Upper lobe of right lung (tissue), 1 donor: ENCODE measurements around the gene ATG7. TPM values are rescaled to one million over a fixed set of nuclear protein-coding genes. Genes with fewer than 3 reads are reported as not detected.
"Not testable (repeated sequence)": the region's sequence is repeated elsewhere in the genome, so short reads cannot be mapped to it uniquely, and the experiment has no call there.

Source experiments
- ATAC-seq: fragments of 200-7000 bp; cut with Tn5 transposase; one replicate; pipeline ENCODE4 v1.9.1; 2020; ENCODE audit warnings: mild to moderate bottlenecking, moderate library complexity
- DNase-seq: peaks from one replicate; pipeline ENCODE4 v3.0.0-alpha.2; 2020
- H3K27ac ChIP-seq: fragments of 200-600 bp; one replicate; pipeline ENCODE4 v1.8.0; 2022
- H3K27me3 ChIP-seq: fragments of 200-600 bp; one replicate; pipeline ENCODE4 v1.8.0; 2022; ENCODE audit warnings: mild to moderate bottlenecking
- H3K36me3 ChIP-seq: fragments of 200-600 bp; one replicate; pipeline ENCODE4 v1.8.0; 2022
- H3K4me1 ChIP-seq: fragments of 200-600 bp; one replicate; pipeline ENCODE4 v1.8.0; 2022
- H3K4me3 ChIP-seq: fragments of 200-600 bp; one replicate; pipeline ENCODE4 v1.8.0; 2022; ENCODE audit warnings: mild to moderate bottlenecking
- H3K9me3 ChIP-seq: fragments of 200-600 bp; one replicate; pipeline ENCODE4 v1.8.0; 2022
- intact Hi-C: fragments of 100-400 bp; cut with DNase I; formaldehyde crosslinking; loops from one replicate; pipeline ENCODE4 v1.11.0; 2022
- total RNA-seq: library from RNA; stranded (reverse); fragmentation: NEBNext Ultra II Directional; extraction: Animal tissue kit (Norgen Biotek cat#: 25700); gene quantifications from one replicate; pipeline ENCODE4 v1.2.1, GENCODE V29; 2021
- TF ChIP-seq, protein P1 (sequence below): fragments of 200-600 bp; IDR thresholded peaks from one replicate; pipeline ENCODE4 v1.8.0; 2022; ENCODE audit warnings: antibody characterized with exemption
- donor health status: DM: no; HTN: yes; CAD: no; lungs with severe emphysema.

The ATG7 gene
- total RNA-seq, 1 donor from 2014 or later: 49.9 TPM

DNA sequence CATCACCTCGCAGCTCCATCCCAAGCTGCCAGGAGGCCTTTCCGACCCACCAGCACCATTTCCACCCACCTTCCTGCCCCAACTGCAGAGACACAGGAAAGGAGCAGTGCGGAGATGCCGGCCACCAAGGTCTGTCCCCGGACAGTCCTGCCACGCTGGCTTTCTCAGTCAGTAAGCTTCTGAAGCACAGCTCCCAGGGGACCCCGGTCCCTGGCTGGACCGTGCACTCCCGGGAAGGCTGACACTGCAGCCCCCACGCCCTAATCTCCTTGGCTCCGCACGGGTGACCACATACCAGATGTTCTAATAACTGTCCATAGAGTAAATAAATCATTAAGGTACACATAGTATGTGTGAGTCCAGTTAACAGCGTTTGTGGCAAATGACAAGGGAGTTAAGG, 298.1 kb downstream of the ATG7 start:
- no peaks in the 10 kb centered on the region for H3K27me3 ChIP-seq
- intact Hi-C loops: loop anchor here (10.0 kb wide), 1 partner anchor 65 kb away; no protein-coding TSS in a partner anchor
- H3K4me3 ChIP-seq: no peak overlapping the region
- TF ChIP-seq, protein P1, sequence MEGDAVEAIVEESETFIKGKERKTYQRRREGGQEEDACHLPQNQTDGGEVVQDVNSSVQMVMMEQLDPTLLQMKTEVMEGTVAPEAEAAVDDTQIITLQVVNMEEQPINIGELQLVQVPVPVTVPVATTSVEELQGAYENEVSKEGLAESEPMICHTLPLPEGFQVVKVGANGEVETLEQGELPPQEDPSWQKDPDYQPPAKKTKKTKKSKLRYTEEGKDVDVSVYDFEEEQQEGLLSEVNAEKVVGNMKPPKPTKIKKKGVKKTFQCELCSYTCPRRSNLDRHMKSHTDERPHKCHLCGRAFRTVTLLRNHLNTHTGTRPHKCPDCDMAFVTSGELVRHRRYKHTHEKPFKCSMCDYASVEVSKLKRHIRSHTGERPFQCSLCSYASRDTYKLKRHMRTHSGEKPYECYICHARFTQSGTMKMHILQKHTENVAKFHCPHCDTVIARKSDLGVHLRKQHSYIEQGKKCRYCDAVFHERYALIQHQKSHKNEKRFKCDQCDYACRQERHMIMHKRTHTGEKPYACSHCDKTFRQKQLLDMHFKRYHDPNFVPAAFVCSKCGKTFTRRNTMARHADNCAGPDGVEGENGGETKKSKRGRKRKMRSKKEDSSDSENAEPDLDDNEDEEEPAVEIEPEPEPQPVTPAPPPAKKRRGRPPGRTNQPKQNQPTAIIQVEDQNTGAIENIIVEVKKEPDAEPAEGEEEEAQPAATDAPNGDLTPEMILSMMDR: no peak
- H3K4me1 ChIP-seq: peaks cover 18% of the 10 kb centered on the region
- H3K36me3 ChIP-seq: peaks cover 24% of the 10 kb centered on the region
- DNase-seq (no peak), ATAC-seq (no peak)
- H3K27ac ChIP-seq: peak overlapping the region; percentile 78
- H3K9me3 ChIP-seq: no peaks in the 10 kb centered on the region

GRCh38 chr3:11570789-11571495, 298.7 kb downstream of the ATG7 start:
- Histone ChIP-seq H3K4me3 (no peak overlapping the region), H3K27me3 (no peaks in the 10 kb centered on the region), H3K4me1 (peaks cover 18% of the 10 kb centered on the region), H3K27ac (peak overlapping the region; percentile 66), H3K36me3 (peaks cover 19% of the 10 kb centered on the region), H3K9me3 (no peaks in the 10 kb centered on the region)
- TF ChIP-seq, protein P1: no peak
- intact Hi-C loops: loop anchor here (10.0 kb wide), 1 partner anchor 64 kb away; no protein-coding TSS in a partner anchor
- ATAC-seq: peak; percentile 63
- no peak for DNase-seq

- not testable (repeated sequence) for H3K27ac ChIP-seq, H3K36me3 ChIP-seq, DNase-seq, H3K4me3 ChIP-seq, H3K27me3 ChIP-seq, H3K9me3 ChIP-seq, ATAC-seq
- intact Hi-C loops: loop anchor here (10.0 kb wide), 1 partner anchor 62 kb away; no protein-coding TSS in a partner anchor
- H3K4me1 ChIP-seq: peaks cover 16% of the 10 kb centered on the region
These were observed 300.5 kb downstream of the ATG7 start for GRCh38 chr3:11572660-11573059.

DNA sequence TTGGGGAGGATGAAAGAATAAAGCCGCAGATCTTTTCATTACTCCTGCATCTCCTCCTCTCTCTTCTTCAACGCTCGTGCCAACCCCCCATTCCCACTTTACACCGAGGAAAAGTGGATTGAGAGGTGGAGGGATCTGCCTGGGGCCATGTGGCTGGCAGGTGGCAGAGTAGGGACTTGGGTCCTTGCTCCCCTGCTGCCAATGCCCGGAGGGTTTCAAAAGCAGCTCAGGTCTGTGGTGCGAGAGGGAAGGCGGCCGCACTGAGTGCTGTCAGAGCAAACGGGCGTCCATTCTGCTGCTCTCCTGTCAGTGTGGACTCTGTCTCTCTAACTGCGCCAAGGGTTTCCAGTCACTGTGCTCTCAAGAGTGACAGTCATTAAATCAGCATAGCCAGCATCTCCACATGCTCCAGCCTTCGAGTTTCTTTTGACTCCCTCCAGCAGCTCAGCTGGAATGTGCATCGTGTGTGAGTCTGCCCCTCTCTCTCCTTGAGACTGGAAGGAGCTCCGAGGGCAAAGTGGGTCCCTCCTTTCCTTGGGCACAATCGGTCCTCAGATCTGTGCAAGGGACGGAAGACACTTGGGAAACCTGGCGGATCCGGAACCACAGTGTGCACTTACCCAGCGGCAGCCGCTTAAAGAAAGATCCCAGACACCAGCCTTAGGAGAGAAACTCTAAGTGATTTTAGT, 302.9 kb downstream of the ATG7 start:
- Histone ChIP-seq H3K27me3 (no peaks in the 10 kb centered on the region), H3K4me1 (peaks cover 5% of the 10 kb centered on the region), H3K27ac (no peak overlapping the region), H3K36me3 (no peaks in the 10 kb centered on the region), H3K9me3 (no peaks in the 10 kb centered on the region), H3K4me3 (no peak overlapping the region)
- TF ChIP-seq, protein P1: no peak
- ATAC-seq (no peak), DNase-seq (no peak)
- intact Hi-C loops: loop anchor here (10.0 kb wide), 1 partner anchor 60 kb away; no protein-coding TSS in a partner anchor

- H3K27ac ChIP-seq: no peak overlapping the region
- no peak for DNase-seq
- no peak for ATAC-seq
These were observed 303.5 kb downstream of the ATG7 start for GRCh38 chr3:11575677-11576076.

More at GRCh38 chr3:11575677-11576076, 303.5 kb downstream of the ATG7 start:
- Histone ChIP-seq H3K4me3 (no peak overlapping the region), H3K9me3 (no peaks in the 10 kb centered on the region), H3K27me3 (no peaks in the 10 kb centered on the region), H3K4me1 (peaks cover 7% of the 10 kb centered on the region), H3K36me3 (no peaks in the 10 kb centered on the region)
- TF ChIP-seq, protein P1: no peak
- intact Hi-C loops: loop anchor here (10.0 kb wide), 1 partner anchor 59 kb away; no protein-coding TSS in a partner anchor
